MM.1S (cell line): ENCODE results near the gene NCR3LG1.
"Not testable (repeated sequence)": the region's sequence is repeated elsewhere in the genome, so short reads cannot be mapped to it uniquely, and the experiment has no call there.

Source experiments
- DNase-seq: peaks from one replicate; pipeline ENCODE4 v3.0.0-alpha.2; 2015
- H2AFZ ChIP-seq: fragments of 300-600 bp; sonication (generic); 2 replicates; pipeline ENCODE4 v1.6.0; 2016; ENCODE audit warnings: antibody characterized with exemption, low read length
- H3F3A ChIP-seq: fragments of 300-600 bp; sonication (generic); 2 replicates; pipeline ENCODE4 v1.6.1; 2016; ENCODE audit warnings: mild to moderate bottlenecking, antibody characterized with exemption, low read length, moderate library complexity, mixed read lengths; ENCODE audit not compliant: insufficient read depth
- H3K27ac ChIP-seq: fragments of 300-600 bp; sonication (generic); 2 replicates; pipeline ENCODE4 v1.5.1; 2016; ENCODE audit warnings: mild to moderate bottlenecking, low read length
- H3K27me3 ChIP-seq: fragments of 300-600 bp; sonication (generic); replicated peaks from 2 replicates; pipeline ENCODE4 v1.6.0; 2016; ENCODE audit warnings: low read length; ENCODE audit not compliant: insufficient read depth
- H3K36me3 ChIP-seq: fragments of 300-600 bp; sonication (generic); replicated peaks from 2 replicates; pipeline ENCODE4 v1.6.1; 2016; ENCODE audit warnings: mild to moderate bottlenecking, low read length, mixed read lengths; ENCODE audit not compliant: insufficient read depth
- H3K4me1 ChIP-seq: fragments of 300-600 bp; sonication (generic); 2 replicates; pipeline ENCODE4 v1.6.1; 2016; ENCODE audit warnings: low read length, mixed read lengths
- H3K4me2 ChIP-seq: fragments of 300-600 bp; sonication (generic); 2 replicates; pipeline ENCODE4 v1.6.0; 2016; ENCODE audit warnings: low read depth, low read length
- H3K4me3 ChIP-seq: fragments of 300-600 bp; sonication (generic); 2 replicates; pipeline ENCODE4 v1.5.1; 2016; ENCODE audit warnings: low read length, mixed read lengths
- H3K79me2 ChIP-seq: fragments of 300-600 bp; sonication (generic); 2 replicates; pipeline ENCODE4 v1.6.1; 2016; ENCODE audit warnings: mixed run types, low read length, mixed read lengths
- H3K9ac ChIP-seq: fragments of 300-600 bp; sonication (generic); 2 replicates; pipeline ENCODE4 v1.6.1; 2016; ENCODE audit warnings: low read length, mixed read lengths
- H3K9me2 ChIP-seq: fragments of 300-600 bp; sonication (generic); replicated peaks from 2 replicates; pipeline ENCODE4 v1.6.1; 2016; ENCODE audit warnings: mild to moderate bottlenecking, low read length, mixed read lengths; ENCODE audit not compliant: insufficient read depth
- H3K9me3 ChIP-seq: fragments of 300-600 bp; sonication (generic); replicated peaks from 2 replicates; pipeline ENCODE4 v1.6.1; 2016; ENCODE audit warnings: mild to moderate bottlenecking, low read length, mixed read lengths; ENCODE audit not compliant: insufficient read depth
- H4K20me1 ChIP-seq: fragments of 300-600 bp; sonication (generic); 2 replicates; pipeline ENCODE4 v1.6.1; 2016; ENCODE audit warnings: mild to moderate bottlenecking, low read length, moderate library complexity, mixed read lengths; ENCODE audit not compliant: insufficient read depth
- CTCF ChIP-seq: fragments of 300-600 bp; sonication (generic); IDR thresholded peaks from 2 replicates; pipeline ENCODE4 v1.5.1; 2016; ENCODE audit warnings: antibody characterized with exemption, low read length, mixed read lengths
- EZH2 ChIP-seq: fragments of 300-600 bp; sonication (generic); optimal IDR thresholded peaks from 2 replicates; pipeline ENCODE3; 2017; ENCODE audit warnings: low read depth, mild to moderate bottlenecking, antibody characterized with exemption, low read length, mixed read lengths
- EZH2phosphoT487 ChIP-seq: fragments of 300-600 bp; sonication (generic); IDR thresholded peaks from 2 replicates; pipeline ENCODE4 v1.6.1; 2018; ENCODE audit warnings: antibody characterized with exemption, low read length

NCR3LG1 gene

GRCh38 chr11:17421781-17422180 is 70.2 kb downstream of the NCR3LG1 start:
- Histone ChIP-seq H3K79me2 (no peaks in the 10 kb centered on the region), H3K4me3 (no peak overlapping the region), H3K27me3 (no peaks in the 10 kb centered on the region), H2AFZ (no peak overlapping the region), H3K9ac (no peak overlapping the region), H3F3A (no peaks in the 10 kb centered on the region), H3K4me2 (no peak overlapping the region), H3K9me2 (no peaks in the 10 kb centered on the region), H3K27ac (no peak overlapping the region), H3K4me1 (no peaks in the 10 kb centered on the region), H4K20me1 (no peaks in the 10 kb centered on the region), H3K36me3 (no peaks in the 10 kb centered on the region), H3K9me3 (no peaks in the 10 kb centered on the region)
- TF ChIP-seq EZH2phosphoT487 (no peak), CTCF (no peak), EZH2 (no peak)
- no peak for DNase-seq

- no peaks in the 10 kb centered on the region for H3K4me1 ChIP-seq
- H3K27me3 ChIP-seq, result no peaks in the 10 kb centered on the region
- H3F3A ChIP-seq, result no peaks in the 10 kb centered on the region
- no peak overlapping the region for H3K4me2 ChIP-seq
- no peaks in the 10 kb centered on the region for H3K36me3 ChIP-seq
- TF ChIP-seq EZH2phosphoT487 (no peak), EZH2 (no peak), CTCF (no peak)
- H3K27ac ChIP-seq, result no peak overlapping the region
- H3K9ac ChIP-seq, result no peak overlapping the region
- H4K20me1 ChIP-seq, result no peaks in the 10 kb centered on the region
- no peak for DNase-seq
- H2AFZ ChIP-seq, result no peak overlapping the region
- no peaks in the 10 kb centered on the region for H3K9me3 ChIP-seq
- H3K79me2 ChIP-seq, result no peaks in the 10 kb centered on the region
- H3K4me3 ChIP-seq, result no peak overlapping the region
- no peaks in the 10 kb centered on the region for H3K9me2 ChIP-seq
Observed at GRCh38 chr11:17423533-17424310, 72.1 kb downstream of the NCR3LG1 start.

GRCh38 chr11:17426233-17426632 is 74.6 kb downstream of the NCR3LG1 start:
- not testable (repeated sequence) for H3K79me2 ChIP-seq, DNase-seq, H3F3A ChIP-seq, H3K9me2 ChIP-seq, H2AFZ ChIP-seq, H3K27me3 ChIP-seq, H3K36me3 ChIP-seq, H3K4me3 ChIP-seq, H3K27ac ChIP-seq, H4K20me1 ChIP-seq, H3K9me3 ChIP-seq, H3K9ac ChIP-seq, H3K4me2 ChIP-seq, H3K4me1 ChIP-seq
